AML-193 (cell line): ENCODE results near the gene DLX1.
"Not testable (repeated sequence)": the region's sequence is repeated elsewhere in the genome, so short reads cannot be mapped to it uniquely, and the experiment has no call there.

Source experiments
- DNase-seq, 2 experiments: peaks; one replicate each; lab custom pipeline; 2025; lab: John Stamatoyannopoulos, UW

The DLX1 gene

DNA sequence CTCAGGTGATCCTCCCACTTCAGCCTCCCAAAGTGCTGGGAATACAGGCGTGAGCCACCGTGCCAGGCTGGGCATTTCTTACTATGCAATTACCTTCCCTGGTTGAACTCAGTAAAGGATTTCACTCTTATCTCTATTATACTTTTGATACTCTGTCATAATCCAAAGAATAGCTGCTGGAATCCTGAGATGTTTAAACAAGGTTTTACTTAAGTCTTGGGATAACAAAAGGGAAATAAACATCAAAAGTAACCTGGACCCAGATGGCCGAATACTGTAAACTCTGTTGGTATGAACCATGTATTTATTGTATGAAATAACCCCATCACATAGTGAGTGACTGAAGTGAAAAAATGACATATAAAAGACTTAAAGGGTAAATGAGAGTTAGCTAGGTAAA is 29.3 kb downstream of the DLX1 start:
- no peak for DNase-seq

DNA sequence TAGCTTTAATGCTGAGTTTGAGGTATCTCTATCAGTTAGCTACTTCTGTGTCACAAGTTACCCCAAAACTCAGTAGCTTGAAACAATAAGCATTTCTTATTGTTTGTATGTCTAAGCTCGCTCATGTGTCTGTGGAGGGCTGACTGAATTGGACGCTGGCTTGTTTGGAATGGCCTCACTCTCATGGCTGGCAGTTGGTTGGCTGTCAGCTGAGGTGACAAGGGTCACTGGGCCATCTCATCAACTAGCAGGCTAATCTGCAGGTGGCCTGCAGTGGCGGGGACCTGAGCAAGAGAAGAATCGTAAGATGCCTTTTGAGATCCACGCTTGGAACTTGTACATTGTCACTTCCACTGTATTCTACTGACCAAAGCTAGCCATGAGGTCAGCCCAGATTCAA is 30.8 kb downstream of the DLX1 start:
- DNase-seq, result no peak

DNA sequence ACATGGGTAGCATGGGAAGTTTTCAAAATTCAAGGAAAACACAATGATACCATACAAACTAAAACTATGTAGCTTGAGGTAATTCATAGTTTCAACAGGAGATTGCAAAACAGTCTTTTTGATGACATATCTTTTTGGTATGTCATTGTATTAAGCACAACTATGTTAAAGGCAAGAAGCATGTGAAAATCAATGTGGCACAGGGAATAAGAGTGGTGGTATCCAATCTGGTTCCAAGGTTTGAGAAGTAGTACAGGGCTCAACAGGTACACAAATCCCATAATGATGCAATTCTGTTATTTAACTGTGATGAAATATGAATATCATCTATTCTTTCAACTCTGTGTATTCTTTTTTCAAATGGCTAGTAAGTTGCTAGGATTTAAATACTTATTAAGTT is 33.8 kb downstream of the DLX1 start:
- peak; percentile 19 to 42 for DNase-seq

DNA sequence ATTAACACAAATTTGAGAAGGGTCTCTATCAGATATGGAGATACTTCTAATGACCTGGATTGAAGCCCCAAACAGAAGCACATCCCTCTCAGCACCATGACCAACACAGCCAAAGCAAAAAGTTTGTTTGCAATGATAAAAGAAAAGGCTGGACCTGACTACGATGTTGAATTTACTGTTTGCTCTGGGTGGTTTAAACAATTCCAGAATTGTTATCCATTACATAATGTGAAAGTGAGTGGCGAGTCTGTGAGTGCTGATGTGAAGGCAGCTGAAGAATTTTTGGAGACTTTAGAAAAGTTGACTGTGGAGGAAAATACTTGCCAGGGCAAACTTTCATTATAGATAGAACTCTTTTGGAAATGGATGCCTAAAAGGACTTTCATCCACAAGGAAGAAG is 34.8 kb downstream of the DLX1 start:
- no peak for DNase-seq

DNA sequence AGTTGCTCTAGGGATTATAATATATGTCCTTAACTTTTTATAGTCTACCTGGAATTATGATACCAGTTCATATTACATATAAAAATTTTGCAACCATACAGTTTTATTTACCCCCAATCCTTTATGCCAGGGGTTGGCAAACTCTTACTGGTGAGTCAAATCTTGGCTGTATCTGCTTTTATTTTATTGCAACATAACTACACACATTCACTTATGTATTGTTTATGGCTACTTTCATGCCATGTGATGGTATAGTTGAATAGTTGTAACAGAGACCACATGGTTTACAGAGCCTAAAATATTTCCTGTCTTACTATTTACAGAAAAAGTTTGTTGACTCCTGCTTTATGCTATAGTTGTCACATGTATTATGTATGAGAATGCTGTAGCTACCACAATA is 43.2 kb downstream of the DLX1 start:
- no peak for DNase-seq

DNA sequence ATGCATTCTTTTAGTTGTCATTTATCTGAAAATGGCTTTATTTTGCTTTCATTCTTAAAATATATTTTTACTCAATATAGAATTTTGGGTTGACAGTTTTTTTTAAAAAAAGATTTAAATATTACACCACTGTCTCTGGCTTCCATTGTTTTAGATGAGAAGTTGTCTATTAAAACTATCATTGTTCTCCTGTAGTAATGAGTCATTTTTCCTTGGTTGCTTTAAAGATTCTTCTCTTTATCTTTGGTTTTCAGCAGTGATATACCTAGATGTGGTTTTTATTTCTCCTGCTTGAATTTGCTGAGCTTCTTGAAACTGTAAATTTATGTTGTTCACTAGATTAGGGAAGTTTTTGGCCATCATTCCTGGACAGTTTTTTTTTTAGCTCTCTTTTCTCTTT is 44.1 kb downstream of the DLX1 start:
- DNase-seq, result no peak

DNA sequence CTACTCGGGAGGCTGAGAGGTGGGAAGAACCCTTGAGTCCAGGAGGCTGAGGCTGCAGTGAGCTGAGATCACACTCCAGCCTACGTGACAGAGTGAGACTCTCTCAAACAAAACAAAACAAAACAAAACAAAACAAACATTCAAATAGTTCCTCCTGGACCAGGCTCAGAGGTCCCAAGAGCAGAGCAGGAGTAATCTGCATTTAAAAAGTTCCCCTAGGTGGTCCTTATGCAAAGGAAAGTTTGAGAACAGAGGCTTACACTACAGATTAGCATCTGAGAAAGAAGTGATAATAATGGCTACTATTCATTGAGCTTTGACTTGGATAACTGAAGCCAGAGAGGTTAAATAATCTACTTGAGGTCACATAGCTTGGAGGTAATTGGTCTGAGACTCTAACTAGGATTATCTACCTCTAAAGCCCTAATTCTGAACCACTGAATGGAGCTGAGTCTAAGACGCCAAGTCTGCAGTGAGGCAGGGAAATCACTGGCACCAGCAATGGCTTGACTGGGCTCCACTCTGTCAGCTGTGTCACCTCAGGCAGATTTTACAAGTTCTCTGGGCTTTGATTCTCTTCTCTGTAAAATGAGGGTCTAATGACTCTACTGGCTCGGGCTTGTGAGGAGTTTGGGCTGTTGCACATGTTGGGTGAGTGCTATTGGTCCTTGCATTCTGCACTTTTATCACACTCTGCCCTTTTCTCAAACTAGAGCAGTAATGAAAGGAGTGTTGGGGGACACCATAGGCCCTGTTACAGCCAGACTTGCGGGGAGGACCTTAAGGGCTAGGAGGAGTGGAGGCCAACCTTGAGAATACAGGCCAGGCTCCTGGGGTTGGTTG is 46.6 kb downstream of the DLX1 start:
- no peak for DNase-seq

DNA sequence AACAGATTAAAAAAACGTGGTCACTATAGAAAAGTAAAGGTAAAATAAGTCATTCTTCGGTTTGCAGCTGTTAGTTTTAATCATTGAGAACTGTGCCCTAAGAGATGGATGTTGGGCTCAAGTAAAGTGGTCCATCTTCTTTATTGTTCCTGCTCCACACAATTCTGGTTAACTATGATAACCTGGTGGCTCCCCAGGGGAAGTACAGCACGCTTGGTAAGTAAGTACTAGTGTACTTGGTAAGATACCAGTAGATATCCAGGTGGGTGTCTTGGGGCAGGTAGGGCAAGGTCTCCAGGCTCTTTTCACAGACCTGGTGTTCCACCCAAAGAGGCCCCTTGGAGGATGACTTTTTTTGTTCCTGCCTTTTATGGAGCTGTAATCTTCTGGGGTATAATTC is 49.0 kb downstream of the DLX1 start:
- DNase-seq, result no peak

DNA sequence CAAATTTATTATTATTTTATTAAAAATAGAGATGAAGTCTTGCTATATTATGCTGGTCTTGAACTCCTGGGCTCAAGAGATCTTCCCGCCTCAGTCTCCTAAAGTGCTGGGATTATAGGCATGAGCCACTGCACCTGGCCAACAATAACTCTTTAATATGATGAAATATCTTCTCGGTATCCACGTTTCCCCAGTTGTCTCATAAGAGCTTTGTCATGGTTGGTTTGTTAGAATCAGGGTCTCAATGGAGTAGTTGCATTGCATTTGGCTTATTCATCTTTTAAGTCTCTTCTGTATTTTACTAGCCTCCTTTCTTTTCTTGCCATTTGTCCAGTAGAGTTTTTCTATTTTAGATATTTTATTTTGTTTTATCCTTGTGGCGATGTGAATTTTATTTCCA is 50.1 kb downstream of the DLX1 start:
- no peak for DNase-seq

DNA sequence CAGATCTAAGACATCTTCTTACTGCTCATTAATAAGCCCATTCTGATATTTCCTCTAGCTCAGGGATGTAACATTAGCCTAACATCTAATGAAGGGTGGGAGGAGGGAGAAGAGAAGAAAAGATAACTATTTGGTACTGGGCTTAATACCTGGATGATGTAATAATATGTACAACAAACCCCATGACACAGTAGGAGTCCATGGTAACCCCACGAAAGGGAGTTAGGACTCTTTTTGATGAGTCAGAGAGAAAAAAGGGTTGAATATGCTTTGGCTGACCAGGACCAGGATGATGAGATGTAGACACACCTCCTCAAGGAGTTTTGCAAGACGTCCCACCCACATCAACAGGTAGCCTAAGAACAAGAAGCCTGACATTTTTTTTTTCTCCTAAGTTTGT is 51.8 kb downstream of the DLX1 start:
- DNase-seq, result no peak

DNA sequence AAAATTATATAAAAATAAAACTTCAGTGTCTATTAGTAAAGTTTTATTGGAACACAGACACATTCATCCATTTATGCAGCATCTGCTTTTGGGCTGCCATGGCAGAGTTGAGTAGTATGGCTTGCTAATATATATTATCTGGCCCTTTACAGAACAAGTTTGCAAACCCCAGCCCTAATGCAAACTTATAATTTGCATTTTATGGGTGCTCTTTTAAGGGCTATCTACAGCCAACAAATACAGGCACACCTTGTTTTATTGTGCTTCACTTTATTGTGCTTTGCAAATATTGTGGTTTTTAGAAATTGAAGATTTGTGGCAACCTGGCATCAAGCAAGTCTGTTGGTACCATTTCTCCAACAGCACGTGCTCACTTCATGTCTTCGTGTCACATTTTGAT is 52.6 kb downstream of the DLX1 start:
- DNase-seq, result no peak

DNA sequence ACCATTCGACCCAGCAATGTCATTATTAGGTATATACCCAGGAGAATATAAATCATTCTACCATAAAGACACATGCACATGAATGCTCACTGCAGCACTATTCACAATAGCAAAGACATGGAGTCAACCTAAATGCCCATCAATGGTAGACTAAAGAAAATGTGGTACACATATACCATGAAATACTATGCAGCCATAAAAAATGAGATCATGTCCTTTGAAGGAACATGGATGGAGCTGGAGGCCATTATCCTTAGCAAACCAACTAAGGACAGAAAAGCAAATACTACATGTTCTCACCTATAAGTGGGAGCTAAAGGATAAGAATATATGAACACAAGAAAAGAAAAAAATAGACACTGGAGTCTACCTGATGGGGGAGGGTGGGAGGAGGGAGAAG is 53.4 kb downstream of the DLX1 start:
- DNase-seq, result not testable (repeated sequence)
